OCI-LY1 (cell line): Measurements from ENCODE around the gene DPM3.

Experiments
- H2AFZ ChIP-seq: fragments of 200-600 bp; sonication (generic), shearing (Covaris generic); 2 replicates; pipeline ENCODE4 v1.6.0; 2014; ENCODE audit warnings: antibody characterized with exemption, mild to moderate bottlenecking, low read length
- H3F3A ChIP-seq: fragments of 200-600 bp; sonication (generic), shearing (Covaris generic); 2 replicates; pipeline ENCODE4 v1.6.0; 2014; ENCODE audit warnings: mild to moderate bottlenecking, antibody characterized with exemption, low read length, moderate library complexity; ENCODE audit not compliant: insufficient read depth
- H3K27ac ChIP-seq: fragments of 200-600 bp; sonication (generic); 2 replicates; pipeline ENCODE4 v1.5.1; 2014; ENCODE audit warnings: low read length, mixed run types, mild to moderate bottlenecking, low read depth; ENCODE audit not compliant: poor library complexity, severe bottlenecking
- H3K27me3 ChIP-seq: fragments of 200-600 bp; sonication (generic); 2 replicates; pipeline ENCODE4 v1.6.0; 2014; ENCODE audit warnings: antibody characterized with exemption, mild to moderate bottlenecking, low read length, moderate library complexity; ENCODE audit not compliant: insufficient read depth
- H3K36me3 ChIP-seq: fragments of 200-600 bp; sonication (generic); 2 replicates; pipeline ENCODE4 v1.6.1; 2014; ENCODE audit warnings: mild to moderate bottlenecking, antibody characterized with exemption, low read length, moderate library complexity, mixed read lengths; ENCODE audit not compliant: insufficient read depth
- H3K4me1 ChIP-seq: fragments of 200-600 bp; sonication (generic); 2 replicates; pipeline ENCODE4 v1.5.1; 2014; ENCODE audit warnings: mild to moderate bottlenecking, low read length, moderate library complexity; ENCODE audit not compliant: insufficient read depth, severe bottlenecking
- H3K4me2 ChIP-seq: fragments of 200-600 bp; sonication (generic), shearing (Covaris generic); 2 replicates; pipeline ENCODE4 v1.6.1; 2014; ENCODE audit warnings: low read length
- H3K4me3 ChIP-seq: fragments of 200-600 bp; sonication (generic); 2 replicates; pipeline ENCODE4 v1.5.1; 2014; ENCODE audit warnings: low read length, low read depth, mild to moderate bottlenecking, mixed read lengths; ENCODE audit not compliant: poor library complexity, severe bottlenecking
- H3K79me2 ChIP-seq: fragments of 200-600 bp; shearing (Covaris generic); 2 replicates; pipeline ENCODE4 v1.6.1; 2016; ENCODE audit warnings: mixed run types, low read length, mixed read lengths; ENCODE audit not compliant: insufficient read depth
- H3K9ac ChIP-seq: fragments of 200-600 bp; sonication (generic), shearing (Covaris generic); 2 replicates; pipeline ENCODE4 v1.6.1; 2014; ENCODE audit warnings: mild to moderate bottlenecking, low read length, mixed read lengths
- H3K9me2 ChIP-seq: fragments of 200-600 bp; sonication (generic), shearing (Covaris generic); 2 replicates; pipeline ENCODE4 v1.6.1; 2014; ENCODE audit warnings: low read depth, mild to moderate bottlenecking, low read length, mixed read lengths
- H3K9me3 ChIP-seq: fragments of 200-600 bp; shearing (Covaris generic); 2 replicates; pipeline ENCODE4 v1.6.1; 2014; ENCODE audit warnings: low read length, mixed read lengths
- H4K20me1 ChIP-seq: fragments of 200-600 bp; sonication (generic), shearing (Covaris generic); 2 replicates; pipeline ENCODE4 v1.6.0; 2016; ENCODE audit warnings: mild to moderate bottlenecking, low read length; ENCODE audit not compliant: insufficient read depth
- EZH2 ChIP-seq: fragments of 200-600 bp; sonication (generic), shearing (Covaris generic); IDR thresholded peaks from 2 replicates; pipeline ENCODE4 v1.8.0; 2017; ENCODE audit warnings: borderline replicate concordance, mixed run types, mild to moderate bottlenecking, antibody characterized with exemption, low read length, moderate library complexity, mixed read lengths
- TF ChIP-seq, protein P1 (sequence below): fragments of 200-600 bp; sonication (generic), shearing (Covaris generic); IDR thresholded peaks from 2 replicates; pipeline ENCODE4 v1.5.1; 2017; ENCODE audit warnings: mild to moderate bottlenecking, antibody characterized with exemption, low read length, moderate library complexity, mixed read lengths

The DPM3 gene

GRCh38 chr1:155126556-155127104, 13.7 kb downstream of the DPM3 start:
- Histone ChIP-seq H3K9me2 (no peaks in the 10 kb centered on the region), H3K4me3 (peak overlapping the region; percentile 49), H3K27me3 (0 out of 2 replicates have a peak, but pooled peaks cover 8% of the 10 kb centered on the region), H3K4me1 (peaks cover 16% of the 10 kb centered on the region), H3K9me3 (no peaks in the 10 kb centered on the region), H3K36me3 (no peaks in the 10 kb centered on the region), H3K9ac (no peak overlapping the region), H3K27ac (no peak overlapping the region), H3F3A (no peaks in the 10 kb centered on the region), H3K79me2 (no peaks in the 10 kb centered on the region), H2AFZ (no peak overlapping the region), H3K4me2 (peak overlapping the region; percentile 73), H4K20me1 (no peaks in the 10 kb centered on the region)
- TF ChIP-seq, protein P1, sequence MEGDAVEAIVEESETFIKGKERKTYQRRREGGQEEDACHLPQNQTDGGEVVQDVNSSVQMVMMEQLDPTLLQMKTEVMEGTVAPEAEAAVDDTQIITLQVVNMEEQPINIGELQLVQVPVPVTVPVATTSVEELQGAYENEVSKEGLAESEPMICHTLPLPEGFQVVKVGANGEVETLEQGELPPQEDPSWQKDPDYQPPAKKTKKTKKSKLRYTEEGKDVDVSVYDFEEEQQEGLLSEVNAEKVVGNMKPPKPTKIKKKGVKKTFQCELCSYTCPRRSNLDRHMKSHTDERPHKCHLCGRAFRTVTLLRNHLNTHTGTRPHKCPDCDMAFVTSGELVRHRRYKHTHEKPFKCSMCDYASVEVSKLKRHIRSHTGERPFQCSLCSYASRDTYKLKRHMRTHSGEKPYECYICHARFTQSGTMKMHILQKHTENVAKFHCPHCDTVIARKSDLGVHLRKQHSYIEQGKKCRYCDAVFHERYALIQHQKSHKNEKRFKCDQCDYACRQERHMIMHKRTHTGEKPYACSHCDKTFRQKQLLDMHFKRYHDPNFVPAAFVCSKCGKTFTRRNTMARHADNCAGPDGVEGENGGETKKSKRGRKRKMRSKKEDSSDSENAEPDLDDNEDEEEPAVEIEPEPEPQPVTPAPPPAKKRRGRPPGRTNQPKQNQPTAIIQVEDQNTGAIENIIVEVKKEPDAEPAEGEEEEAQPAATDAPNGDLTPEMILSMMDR: no peak
- TF ChIP-seq EZH2: no peak

GRCh38 chr1:155125946-155126555, 14.3 kb downstream of the DPM3 start:
- Histone ChIP-seq H3K9me3 (no peaks in the 10 kb centered on the region), H3K9me2 (no peaks in the 10 kb centered on the region), H3K4me3 (no peak overlapping the region), H3K79me2 (no peaks in the 10 kb centered on the region), H2AFZ (no peak overlapping the region), H3K9ac (no peak overlapping the region), H3K4me1 (peaks cover 16% of the 10 kb centered on the region), H3F3A (no peaks in the 10 kb centered on the region), H3K27ac (no peak overlapping the region), H3K36me3 (no peaks in the 10 kb centered on the region), H4K20me1 (no peaks in the 10 kb centered on the region), H3K4me2 (no peak overlapping the region), H3K27me3 (0 out of 2 replicates have a peak, but pooled peaks cover 8% of the 10 kb centered on the region)
- TF ChIP-seq, protein P1: no peak

GRCh38 chr1:155125511-155125945, 14.8 kb downstream of the DPM3 start:
- TF ChIP-seq, protein P1: no peak
- no peak for TF ChIP-seq EZH2
- Histone ChIP-seq H3K27ac (no peak overlapping the region), H2AFZ (no peak overlapping the region), H3K4me2 (no peak overlapping the region), H3K4me3 (no peak overlapping the region), H3K9me2 (no peaks in the 10 kb centered on the region), H4K20me1 (no peaks in the 10 kb centered on the region), H3K9ac (no peak overlapping the region), H3F3A (no peaks in the 10 kb centered on the region), H3K9me3 (no peaks in the 10 kb centered on the region), H3K4me1 (peaks cover 16% of the 10 kb centered on the region), H3K79me2 (no peaks in the 10 kb centered on the region), H3K36me3 (no peaks in the 10 kb centered on the region), H3K27me3 (0 out of 2 replicates have a peak, but pooled peaks cover 8% of the 10 kb centered on the region)
